Endothelial cell of umbilical vein (primary cell): Measurements from ENCODE around the gene NEDD4.

ENCODE experiments used
- CTCF ChIP-seq, 2 donors: IDR thresholded peaks; 1 replicate in 1 of 2; 2 replicates in 1 of 2; pipeline ENCODE4 v1.5.1; 2011; ENCODE audit warnings: low read length in 2 of 2, mild to moderate bottlenecking in 2 of 2, moderate library complexity in 2 of 2, control low read depth in 1 of 2, inconsistent platforms in 1 of 2, low read depth in 1 of 2; ENCODE audit not compliant: insufficient read depth in 1 of 2; ENCODE audit errors: extremely low read depth in 1 of 2
- JUN ChIP-seq: IDR thresholded peaks from 2 replicates; pipeline ENCODE4 v1.6.1; 2011; ENCODE audit warnings: borderline replicate concordance, low read depth; ENCODE audit not compliant: insufficient read length, insufficient read depth

GRCh38 chr15:55858661-55859060 lies 134.8 kb downstream of the NEDD4 start:
- TF ChIP-seq CTCF (IDR thresholded peaks at IDR 0.05; ENCODE audit: extremely low read depth in 1 of 2, insufficient read depth in 1 of 2, low read depth in 1 of 2, low read length in 2 of 2) (no peak), JUN (no peak)
